Spleen (tissue), 7 donors: Measurements from ENCODE around the gene DNAH14.

Experiments
- POLR2A ChIP-seq, 3 donors: fragments of 450-650 bp; IDR thresholded peaks; one replicate each; pipeline ENCODE4 v1.5.1; 2017; ENCODE audit warnings: antibody characterized with exemption in 3 of 3, mild to moderate bottlenecking in 1 of 3
- TF ChIP-seq, protein P1 (sequence below), 11 experiments: fragments of 200-600 bp in 7 of 11; fragments of 450-650 bp in 4 of 11; sonication (generic) in 4 of 11; IDR thresholded peaks in 8 of 11; conservative IDR thresholded peaks in 3 of 11; 1 replicate in 7 of 11; 2 replicates in 4 of 11; pipeline versions ENCODE4 v1.4.0 to v1.8.0; 2016 to 2021; ENCODE audit warnings: antibody characterized with exemption in 11 of 11, inconsistent platforms in 4 of 11, mild to moderate bottlenecking in 1 of 11
- donor health status: DM: no; HTN: no; CAD: no; lungs with moderate emphysema.
- donor health status: DM: no; HTN: no; CAD: no.
- donor health status: DM: no; HTN: no; CAD: no.

DNA sequence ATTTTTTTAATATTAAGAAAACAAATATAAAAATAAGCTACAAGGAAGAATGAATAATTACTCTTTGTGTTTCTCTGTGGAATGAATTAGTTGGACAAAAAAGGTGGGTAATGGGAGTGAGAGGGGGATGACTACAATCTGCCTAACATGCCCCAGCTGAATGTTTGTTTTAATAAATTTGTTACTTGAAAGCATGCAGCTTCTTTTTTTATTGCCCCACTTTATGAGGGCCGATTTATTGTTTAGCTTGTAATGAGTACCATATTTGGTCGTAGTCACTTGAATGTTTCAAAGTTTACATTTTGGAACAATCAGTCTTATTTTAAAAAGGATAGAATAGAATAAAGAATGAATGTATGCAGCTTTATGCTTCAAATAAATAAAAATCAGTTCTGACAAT lies 301.0 kb downstream of the DNAH14 start:
- TF ChIP-seq, protein P1, sequence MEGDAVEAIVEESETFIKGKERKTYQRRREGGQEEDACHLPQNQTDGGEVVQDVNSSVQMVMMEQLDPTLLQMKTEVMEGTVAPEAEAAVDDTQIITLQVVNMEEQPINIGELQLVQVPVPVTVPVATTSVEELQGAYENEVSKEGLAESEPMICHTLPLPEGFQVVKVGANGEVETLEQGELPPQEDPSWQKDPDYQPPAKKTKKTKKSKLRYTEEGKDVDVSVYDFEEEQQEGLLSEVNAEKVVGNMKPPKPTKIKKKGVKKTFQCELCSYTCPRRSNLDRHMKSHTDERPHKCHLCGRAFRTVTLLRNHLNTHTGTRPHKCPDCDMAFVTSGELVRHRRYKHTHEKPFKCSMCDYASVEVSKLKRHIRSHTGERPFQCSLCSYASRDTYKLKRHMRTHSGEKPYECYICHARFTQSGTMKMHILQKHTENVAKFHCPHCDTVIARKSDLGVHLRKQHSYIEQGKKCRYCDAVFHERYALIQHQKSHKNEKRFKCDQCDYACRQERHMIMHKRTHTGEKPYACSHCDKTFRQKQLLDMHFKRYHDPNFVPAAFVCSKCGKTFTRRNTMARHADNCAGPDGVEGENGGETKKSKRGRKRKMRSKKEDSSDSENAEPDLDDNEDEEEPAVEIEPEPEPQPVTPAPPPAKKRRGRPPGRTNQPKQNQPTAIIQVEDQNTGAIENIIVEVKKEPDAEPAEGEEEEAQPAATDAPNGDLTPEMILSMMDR (IDR thresholded peaks at IDR 0.05 in 8 of 11, conservative IDR thresholded peaks at IDR 0.05 in 3 of 11) = no peak
- no peak for TF ChIP-seq POLR2A (IDR thresholded peaks at IDR 0.05)
